ENCODE measurements around the gene RELA.

GRCh38 chr11:65639623-65640482 lies 22.9 kb downstream of the RELA start:
- TF ChIP-seq CTCF (conservative IDR thresholded peaks at IDR 0.05) (no peak), ZFX (IDR thresholded peaks at IDR 0.05) (no peak)

All from C4-2B (cell line).